C4-2B (cell line): ENCODE data around the gene IL16.
"Not testable (repeated sequence)": the region's sequence is repeated elsewhere in the genome, so short reads cannot be mapped to it uniquely, and the experiment has no call there.

ENCODE experiments used
- H3K27ac ChIP-seq: fragments of 450-650 bp; 2 replicates; pipeline ENCODE4 v1.5.1; 2017
- CTCF ChIP-seq: fragments of 450-650 bp; conservative IDR thresholded peaks from 2 replicates; pipeline ENCODE4 v1.5.1; 2017; ENCODE audit warnings: mild to moderate bottlenecking
- ZFX ChIP-seq: fragments of 450-650 bp; IDR thresholded peaks from 2 replicates; pipeline ENCODE4 v1.6.1; 2017

IL16 gene

GRCh38 chr15:81194723-81195122, 2.0 kb upstream of the IL16 start:
- TF ChIP-seq CTCF: no peak
- no peak for TF ChIP-seq ZFX
- no peak overlapping the region for H3K27ac ChIP-seq

GRCh38 chr15:81195339-81195864, 1.3 kb upstream of the IL16 start:
- no peak for TF ChIP-seq CTCF
- TF ChIP-seq ZFX: no peak
- H3K27ac ChIP-seq: no peak overlapping the region

- H3K27ac ChIP-seq: no peak overlapping the region
These were observed 564 bp downstream of the IL16 start for GRCh38 chr15:81197255-81197630.

DNA sequence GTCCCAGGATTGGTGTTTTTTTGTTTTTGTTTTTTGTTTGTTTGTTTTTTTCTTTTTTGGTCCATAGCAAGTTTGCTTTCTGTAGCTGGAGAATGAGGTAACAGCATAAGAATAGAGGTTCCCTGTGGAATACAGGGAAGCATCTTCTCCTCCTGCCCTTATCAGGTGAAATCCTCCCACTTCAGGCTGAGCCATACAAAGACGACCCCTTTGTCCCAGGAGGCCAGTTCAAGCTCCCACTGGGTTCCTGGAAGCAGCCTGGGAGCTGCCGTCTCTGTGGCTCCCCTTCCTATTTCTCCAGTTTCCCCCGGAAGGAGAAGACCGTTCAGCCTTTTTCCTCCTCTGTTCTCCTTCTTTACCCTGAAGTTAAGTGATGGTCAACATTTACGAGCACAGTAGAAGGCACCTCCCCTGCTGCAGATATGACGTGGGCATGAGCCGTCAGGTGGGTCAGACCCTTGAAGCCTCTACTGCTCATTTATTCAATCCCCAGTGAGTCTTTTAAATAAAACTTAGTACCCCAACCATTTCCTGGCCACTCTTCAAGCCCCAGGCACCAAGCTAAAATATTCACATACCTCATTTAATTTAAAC, 1.1 kb downstream of the IL16 start:
- H3K27ac ChIP-seq: no peak overlapping the region
- TF ChIP-seq ZFX: no peak
- no peak for TF ChIP-seq CTCF

More at GRCh38 chr15:81197255-81197630, 564 bp downstream of the IL16 start:
- no peak for TF ChIP-seq ZFX
- TF ChIP-seq CTCF: no peak

- H3K27ac ChIP-seq: no peak overlapping the region
- no peak for TF ChIP-seq ZFX
- TF ChIP-seq CTCF: no peak; the same call in 1 of the 2 replicates
These were observed 2.5 kb downstream of the IL16 start for GRCh38 chr15:81199031-81199779.

GRCh38 chr15:81206018-81206417, 9.3 kb downstream of the IL16 start:
- no peak overlapping the region for H3K27ac ChIP-seq
- TF ChIP-seq ZFX (no peak), CTCF (no peak)

DNA sequence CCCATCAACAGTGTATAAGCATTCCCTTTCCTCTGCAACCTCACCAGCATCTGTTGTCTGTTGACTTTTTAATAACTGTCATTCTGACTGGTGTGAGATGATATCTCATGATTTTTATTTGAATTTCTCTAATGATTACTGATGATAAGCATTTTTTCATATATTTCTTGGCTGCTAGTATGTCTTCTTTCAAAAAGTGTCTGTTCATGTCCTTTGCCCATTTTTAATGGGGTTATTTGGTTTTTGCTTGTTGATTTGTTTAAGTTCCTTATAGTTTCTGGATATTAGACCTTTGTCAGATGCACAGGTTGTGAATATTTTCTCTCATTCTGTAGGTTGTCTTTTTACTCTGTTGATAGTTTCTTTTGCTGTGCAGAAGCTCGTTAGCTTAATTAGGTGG, 11.3 kb downstream of the IL16 start:
- not testable (repeated sequence) for H3K27ac ChIP-seq
